H1 (cell line): ENCODE measurements around the gene LRBA. TPM values are rescaled to one million over a fixed set of nuclear protein-coding genes. Genes with fewer than 3 reads are reported as not detected.

Source experiments
- CTCF ChIA-PET: fragments of 300-600 bp; sonication (Branson Sonifier 250); formaldehyde crosslinking; loops from one replicate; lab custom pipeline; 2021; ENCODE audit not compliant: partially characterized antibody; lab: Charles Lee
- POLR2A ChIA-PET: fragments of 300-600 bp; sonication (Branson Sonifier 250); formaldehyde crosslinking; loops from one replicate; lab custom pipeline; 2021; ENCODE audit warnings: inconsistent platforms; ENCODE audit not compliant: partially characterized antibody; lab: Charles Lee
- DNase-seq, 2 experiments: peaks; one replicate each; pipeline versions ENCODE4 v3.0.0 to v3.0.0-alpha.2; 2010 to 2022; ENCODE audit warnings: low spot score in 2 of 2, low read depth in 1 of 2, mixed read lengths in 1 of 2
- FAIRE-seq: peaks from 2 replicates; lab custom pipeline; 2011; peaks lifted over from hg19 to GRCh38; lab: Jason Lieb, UNC
- H2AFZ ChIP-seq: 2 replicates; pipeline ENCODE4 v1.8.1; 2012; ENCODE audit warnings: low read length, inconsistent platforms
- H2AK5ac ChIP-seq: 2 replicates; pipeline ENCODE4 v1.6.1; 2013; ENCODE audit warnings: low read depth, low read length
- H2BK120ac ChIP-seq: replicated peaks from 2 replicates; pipeline ENCODE3; 2013; ENCODE audit warnings: low read depth, low read length, inconsistent platforms
- H2BK12ac ChIP-seq: 2 replicates; pipeline ENCODE4 v1.6.1; 2013; ENCODE audit warnings: low read depth, low read length
- H2BK15ac ChIP-seq: 2 replicates; pipeline ENCODE4 v1.6.1; 2013; ENCODE audit warnings: low read length
- H2BK20ac ChIP-seq: 2 replicates; pipeline ENCODE4 v1.6.1; 2013; ENCODE audit warnings: low read length
- H2BK5ac ChIP-seq: 2 replicates; pipeline ENCODE4 v1.6.1; 2013; ENCODE audit warnings: low read depth, low read length
- H3K14ac ChIP-seq: 2 replicates; pipeline ENCODE4 v1.6.1; 2013; ENCODE audit warnings: inconsistent platforms; ENCODE audit not compliant: insufficient read length
- H3K18ac ChIP-seq: 2 replicates; pipeline ENCODE4 v1.6.1; 2013; ENCODE audit warnings: low read length; ENCODE audit errors: extremely low read depth
- H3K23ac ChIP-seq: 2 replicates; pipeline ENCODE4 v1.6.1; 2013; ENCODE audit warnings: inconsistent platforms; ENCODE audit not compliant: insufficient read length
- H3K23me2 ChIP-seq: 2 replicates; pipeline ENCODE4 v1.6.1; 2013; ENCODE audit warnings: low read depth, low read length
- H3K27ac ChIP-seq: 2 replicates; pipeline ENCODE4 v1.6.1; 2011; ENCODE audit warnings: low read depth, low read length, inconsistent platforms
- H3K27me3 ChIP-seq, 4 experiments: replicated peaks in 1 of 4; 1 replicate in 1 of 4; 2 replicates in 3 of 4; pipeline versions ENCODE4 v1.6.1 to v1.8.1; 2011 to 2013; ENCODE audit warnings: low read length in 3 of 4, mild to moderate bottlenecking in 3 of 4, inconsistent platforms in 2 of 4, mixed read lengths in 2 of 4, moderate library complexity in 1 of 4; ENCODE audit not compliant: control insufficient read depth in 3 of 4, insufficient read depth in 3 of 4; ENCODE audit errors: extremely low read depth in 1 of 4
- H3K36me3 ChIP-seq, 4 experiments: 2 replicates each; pipeline versions ENCODE4 v1.6.1 to v1.8.1; 2011 to 2013; ENCODE audit warnings: mild to moderate bottlenecking in 4 of 4, low read length in 3 of 4, moderate library complexity in 2 of 4, control low read depth in 1 of 4, inconsistent platforms in 1 of 4; ENCODE audit not compliant: insufficient read depth in 4 of 4, control insufficient read depth in 2 of 4
- H3K4ac ChIP-seq: replicated peaks from 2 replicates; pipeline ENCODE3; 2013; ENCODE audit warnings: low read length, low read depth, mixed read lengths, inconsistent platforms; ENCODE audit not compliant: insufficient read length
- H3K4me1 ChIP-seq, 4 experiments: replicated peaks in 1 of 4; 1 replicate in 1 of 4; 2 replicates in 3 of 4; pipeline versions ENCODE4 v1.6.1 to v1.8.1; 2011 to 2013; ENCODE audit warnings: low read length in 3 of 4, inconsistent platforms in 2 of 4, mixed read lengths in 1 of 4; ENCODE audit not compliant: insufficient read depth in 4 of 4, control insufficient read depth in 3 of 4
- H3K4me2 ChIP-seq, 2 experiments: 2 replicates each; pipeline versions ENCODE4 v1.6.1 to v1.8.1; 2011 to 2013; ENCODE audit warnings: low read depth in 2 of 2, low read length in 2 of 2, control low read depth in 1 of 2, inconsistent platforms in 1 of 2, mild to moderate bottlenecking in 1 of 2; ENCODE audit not compliant: insufficient read depth in 1 of 2
- H3K4me3 ChIP-seq, 4 experiments: fragments of 200-600, 300-600 bp in 1 of 4; sonication (generic), shearing (Covaris generic), sonication (Bioruptor Twin) in 1 of 4; 2 replicates each; pipeline versions ENCODE4 v1.5.1 to v1.8.1; 2011 to 2016; ENCODE audit warnings: low read length in 4 of 4, low read depth in 3 of 4, control low read depth in 2 of 4, inconsistent platforms in 2 of 4, mild to moderate bottlenecking in 2 of 4, mixed read lengths in 1 of 4, moderate library complexity in 1 of 4; ENCODE audit not compliant: insufficient read depth in 2 of 4; ENCODE audit errors: extremely low read depth in 1 of 4
- H3K56ac ChIP-seq: replicated peaks from 2 replicates; pipeline ENCODE3; 2013; ENCODE audit warnings: low read depth, mild to moderate bottlenecking, mixed read lengths, low read length, inconsistent platforms; ENCODE audit not compliant: insufficient read length
- H3K79me1 ChIP-seq: 2 replicates; pipeline ENCODE4 v1.6.1; 2013; ENCODE audit warnings: low read depth, low read length, control low read depth
- H3K79me2 ChIP-seq, 2 experiments: 2 replicates each; pipeline versions ENCODE4 v1.6.1 to v1.8.1; 2012 to 2013; ENCODE audit warnings: low read length in 2 of 2, mild to moderate bottlenecking in 2 of 2, inconsistent platforms in 1 of 2; ENCODE audit not compliant: insufficient read depth in 2 of 2, control insufficient read depth in 1 of 2
- H3K9ac ChIP-seq, 4 experiments: replicated peaks in 1 of 4; 1 replicate in 1 of 4; 2 replicates in 3 of 4; pipeline versions ENCODE4 v1.6.1 to v1.8.1; 2011 to 2013; ENCODE audit warnings: low read depth in 3 of 4, low read length in 3 of 4, control low read depth in 2 of 4, mild to moderate bottlenecking in 2 of 4, moderate library complexity in 2 of 4, inconsistent platforms in 1 of 4; ENCODE audit errors: extremely low read depth in 1 of 4
- H3K9me3 ChIP-seq, 2 experiments: 2 replicates each; pipeline versions ENCODE4 v1.6.1 to v1.8.1; 2012 to 2013; ENCODE audit warnings: mild to moderate bottlenecking in 2 of 2, moderate library complexity in 2 of 2, control low read depth in 1 of 2, inconsistent platforms in 1 of 2, low read depth in 1 of 2, low read length in 1 of 2, mixed read lengths in 1 of 2; ENCODE audit not compliant: insufficient read depth in 2 of 2
- H4K20me1 ChIP-seq, 2 experiments: replicated peaks in 1 of 2; 2 replicates each; pipeline versions ENCODE3 to v1.8.1; 2011 to 2013; ENCODE audit warnings: inconsistent platforms in 2 of 2, low read length in 2 of 2, mild to moderate bottlenecking in 1 of 2; ENCODE audit not compliant: insufficient read depth in 2 of 2, control insufficient read depth in 1 of 2
- H4K5ac ChIP-seq: 2 replicates; pipeline ENCODE4 v1.6.1; 2013; ENCODE audit warnings: low read length, low read depth, mixed read lengths, inconsistent platforms; ENCODE audit not compliant: insufficient read length
- H4K8ac ChIP-seq: 2 replicates; pipeline ENCODE4 v1.8.0; 2013; ENCODE audit warnings: mild to moderate bottlenecking, moderate library complexity, low read length, inconsistent platforms; ENCODE audit not compliant: insufficient read depth; ENCODE audit errors: extremely low read depth
- H4K91ac ChIP-seq: replicated peaks from 2 replicates; pipeline ENCODE3; 2013; ENCODE audit warnings: low read length, mixed read lengths, inconsistent platforms; ENCODE audit not compliant: insufficient read length
- PHF8 ChIP-seq: fragments of 200-600 bp; sonication (generic); conservative IDR thresholded peaks from 2 replicates; pipeline ENCODE4 v1.7.1; 2012; ENCODE audit warnings: low read depth, mild to moderate bottlenecking, inconsistent platforms, low read length, moderate library complexity
- polyA plus RNA-seq, 7 experiments: library from polyadenylated mRNA; depleted of rRNA in 3 of 7; stranded (reverse) in 5 of 7; unstranded in 2 of 7; fragments of >200 nt in 5 of 7; fragments of 200-250 nt in 2 of 7; gene quantifications; 1 replicate in 5 of 7; 2 replicates in 1 of 7; 4 replicates in 1 of 7; pipeline versions ENCODE4 v1.2.1 to v1.2.3, GENCODE V29; 2011 to 2013; ENCODE audit warnings: missing spikeins in 2 of 7, mixed read lengths in 2 of 7
- total RNA-seq: library from RNA; stranded (reverse); fragmentation: NEBNext Ultra II Directional; extraction: Animal tissue kit (Norgen Biotek cat#: 25700); gene quantifications from 2 replicates; pipeline ENCODE4 v1.2.1, GENCODE V29; 2021

The LRBA gene
- total and polyA plus RNA-seq, 2 of the 8 experiments (the other 6 are each of a cell fraction or from before 2014, with no cell fraction given), result 54.6 to 83.2 TPM

DNA sequence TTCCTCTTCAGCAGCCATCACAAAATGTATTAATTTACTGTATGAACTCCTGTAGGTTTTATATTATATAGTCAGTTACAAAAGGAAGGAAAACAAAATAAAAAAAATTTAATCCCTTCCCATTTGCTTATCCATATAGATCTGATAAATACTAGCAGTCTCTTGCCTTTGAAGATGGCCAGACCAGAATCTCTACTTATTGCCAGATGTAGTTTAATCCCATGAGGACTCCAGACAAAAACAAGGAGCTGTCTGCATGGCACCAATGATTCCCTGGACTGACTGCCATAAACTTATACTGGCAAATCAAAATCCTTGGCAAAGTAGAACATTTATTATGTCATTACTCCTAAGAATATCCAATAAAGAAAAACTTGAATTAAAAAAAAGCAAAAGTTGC, 656.4 kb downstream of the LRBA start:
- Histone ChIP-seq H4K91ac (no peak overlapping the region), H2BK20ac (no peak overlapping the region), H4K5ac (no peak overlapping the region), H2BK5ac (no peak overlapping the region), H3K79me2 (no peaks in the 10 kb centered on the region), H3K14ac (no peak overlapping the region), H3K4me1 (no peaks in the 10 kb centered on the region), H3K27ac (no peak overlapping the region), H2BK12ac (no peak overlapping the region), H3K23ac (no peak overlapping the region), H2BK15ac (no peak overlapping the region), H2AFZ (no peak overlapping the region), H3K18ac (no peak overlapping the region), H3K4me3 (no peak overlapping the region), H4K8ac (no peak overlapping the region), H3K4me2 (no peak overlapping the region), H3K23me2 (no peaks in the 10 kb centered on the region), H3K56ac (no peak overlapping the region), H4K20me1 (no peaks in the 10 kb centered on the region), H3K9me3 (no peaks in the 10 kb centered on the region), H3K4ac (no peak overlapping the region), H2AK5ac (no peak overlapping the region), H3K79me1 (no peaks in the 10 kb centered on the region), H3K36me3 (no peaks in the 10 kb centered on the region), H3K27me3 (no peaks in the 10 kb centered on the region), H2BK120ac (no peak overlapping the region), H3K9ac (no peak overlapping the region)
- CTCF ChIA-PET, result no interaction called here
- FAIRE-seq (no peak), DNase-seq (no peak)
- no peak for TF ChIP-seq PHF8
- POLR2A ChIA-PET, result no interaction called here
